NCI-H460 (cell line): ENCODE results near the gene TXNDC11. TPM values are rescaled to one million over a fixed set of nuclear protein-coding genes. Genes with fewer than 3 reads are reported as not detected.
A peak's percentile ranks its signal among the peaks of the same experiment; 100 is the strongest.
"Not testable (repeated sequence)": the region's sequence is repeated elsewhere in the genome, so short reads cannot be mapped to it uniquely, and the experiment has no call there.

Source experiments
- DNase-seq: peaks from one replicate; pipeline ENCODE4 v3.0.0-alpha.2; 2016; ENCODE audit warnings: low read depth; ENCODE audit errors: extremely low read depth
- polyA plus RNA-seq: library from polyadenylated mRNA; depleted of rRNA; stranded (reverse); fragments of >200 nt; gene quantifications from 2 replicates; pipeline ENCODE4 v1.2.3, GENCODE V29; 2014; cell fraction: nucleus; rRNA removed
- total RNA-seq: library from RNA; depleted of rRNA; stranded (reverse); fragments of >200 nt; shearing (Covaris generic); gene quantifications from 2 replicates; pipeline ENCODE4 v1.2.3, GENCODE V29; 2014; rRNA removed

Gene TXNDC11, protein sequence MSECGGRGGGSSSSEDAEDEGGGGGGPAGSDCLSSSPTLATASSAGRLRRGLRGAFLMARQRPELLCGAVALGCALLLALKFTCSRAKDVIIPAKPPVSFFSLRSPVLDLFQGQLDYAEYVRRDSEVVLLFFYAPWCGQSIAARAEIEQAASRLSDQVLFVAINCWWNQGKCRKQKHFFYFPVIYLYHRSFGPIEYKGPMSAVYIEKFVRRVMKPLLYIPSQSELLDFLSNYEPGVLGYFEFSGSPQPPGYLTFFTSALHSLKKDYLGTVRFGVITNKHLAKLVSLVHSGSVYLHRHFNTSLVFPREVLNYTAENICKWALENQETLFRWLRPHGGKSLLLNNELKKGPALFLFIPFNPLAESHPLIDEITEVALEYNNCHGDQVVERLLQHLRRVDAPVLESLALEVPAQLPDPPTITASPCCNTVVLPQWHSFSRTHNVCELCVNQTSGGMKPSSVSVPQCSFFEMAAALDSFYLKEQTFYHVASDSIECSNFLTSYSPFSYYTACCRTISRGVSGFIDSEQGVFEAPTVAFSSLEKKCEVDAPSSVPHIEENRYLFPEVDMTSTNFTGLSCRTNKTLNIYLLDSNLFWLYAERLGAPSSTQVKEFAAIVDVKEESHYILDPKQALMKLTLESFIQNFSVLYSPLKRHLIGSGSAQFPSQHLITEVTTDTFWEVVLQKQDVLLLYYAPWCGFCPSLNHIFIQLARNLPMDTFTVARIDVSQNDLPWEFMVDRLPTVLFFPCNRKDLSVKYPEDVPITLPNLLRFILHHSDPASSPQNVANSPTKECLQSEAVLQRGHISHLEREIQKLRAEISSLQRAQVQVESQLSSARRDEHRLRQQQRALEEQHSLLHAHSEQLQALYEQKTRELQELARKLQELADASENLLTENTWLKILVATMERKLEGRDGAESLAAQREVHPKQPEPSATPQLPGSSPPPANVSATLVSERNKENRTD
- total RNA-seq, result 30.2 and 32.9 TPM in 2 replicates
- 26.6 and 113 TPM in 2 replicates for polyA plus RNA-seq

DNA sequence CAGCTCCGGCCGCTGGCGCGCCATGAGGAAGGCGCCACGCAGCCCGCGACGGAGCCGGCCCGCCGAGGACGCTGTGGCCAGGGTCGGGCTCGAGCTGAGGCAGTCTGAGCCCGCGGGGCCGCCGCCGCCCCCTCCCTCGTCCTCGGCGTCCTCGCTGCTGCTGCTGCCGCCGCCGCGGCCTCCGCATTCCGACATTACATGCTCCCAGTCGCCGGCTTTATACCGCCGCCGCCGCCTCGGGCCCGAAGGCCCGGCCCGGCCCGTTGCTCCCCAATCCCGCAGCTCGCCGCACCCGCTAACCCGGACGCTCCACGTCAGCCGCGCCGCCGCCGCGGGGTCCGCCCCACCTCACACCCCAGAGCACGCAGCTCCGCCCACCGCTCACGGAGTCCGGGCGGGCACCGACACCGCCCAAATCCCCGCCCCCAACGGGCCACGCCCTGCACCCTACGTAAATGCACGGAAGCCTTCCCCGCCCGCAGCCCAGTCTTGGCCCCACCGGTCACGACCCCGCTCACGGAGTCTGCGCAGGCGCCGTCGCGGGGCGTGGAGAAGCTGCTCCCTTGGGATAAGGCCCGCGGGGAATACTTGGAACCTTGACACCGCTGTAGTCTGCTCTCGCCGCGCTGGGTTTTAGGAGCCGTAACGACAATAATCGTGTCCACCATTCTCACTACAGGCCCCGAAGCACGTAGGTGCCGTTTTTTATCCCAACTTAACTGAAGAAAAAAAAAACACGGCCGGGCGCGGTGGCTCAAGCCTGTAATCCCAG, at the start of gene TXNDC11:
TXNDC11 (minus strand) TSS at position 322 of the 772 bp plus-strand sequence; CDS start at position 195, 127 bp downstream.
- DNase-seq, result peak; percentile 98

DNA sequence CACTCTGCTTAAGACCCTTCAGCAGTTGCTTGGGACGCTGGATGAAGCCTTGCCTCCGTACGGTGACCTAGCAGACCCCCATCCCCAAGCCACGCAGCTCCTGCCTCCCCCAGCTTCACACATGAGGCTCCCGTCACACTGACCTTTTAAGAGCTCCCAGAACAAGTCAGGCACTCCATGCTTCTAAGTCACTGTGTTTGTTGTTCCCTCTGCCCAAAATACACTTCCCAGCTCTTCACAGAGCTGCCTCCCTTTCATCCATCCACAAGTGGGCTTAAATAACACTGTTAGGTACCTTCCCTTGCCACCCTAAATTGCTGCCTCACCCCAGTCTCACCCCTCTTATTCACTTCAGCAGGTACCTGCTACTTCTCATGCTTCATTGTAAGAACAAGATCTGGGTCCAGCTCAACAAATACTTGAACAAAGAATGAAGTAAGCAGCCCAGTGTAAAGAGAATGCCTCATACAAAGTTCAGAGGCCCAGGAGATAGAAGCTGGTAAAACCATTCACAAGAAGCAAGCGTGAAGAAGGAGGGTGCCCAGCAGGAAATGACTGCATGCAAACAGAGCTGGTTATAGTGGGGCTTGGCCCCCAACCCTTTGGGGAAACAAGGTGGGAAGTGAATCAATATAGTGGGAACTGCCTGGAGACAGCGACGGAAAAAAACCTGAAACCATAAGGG, 48.6 kb upstream of the TXNDC11 start:
- no peak for DNase-seq

DNA sequence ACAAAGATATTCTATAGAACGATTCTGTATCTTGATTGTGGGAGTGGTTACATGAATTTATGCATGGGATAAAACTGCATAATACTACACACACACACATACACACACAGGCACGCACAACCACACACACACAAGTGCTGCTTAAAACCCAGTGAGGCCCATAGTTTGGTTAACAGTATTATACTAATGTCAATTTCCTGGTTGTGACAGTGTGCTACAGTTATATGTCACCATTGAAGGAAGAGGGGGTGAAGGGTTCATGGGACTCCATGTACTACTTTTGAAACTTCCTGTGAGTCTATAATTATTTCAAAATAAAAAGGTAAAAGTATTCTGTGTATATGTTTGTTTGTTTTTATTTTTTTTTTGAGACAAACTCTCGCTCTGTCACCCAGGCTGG, 46.3 kb upstream of the TXNDC11 start:
- DNase-seq, result no peak

DNA sequence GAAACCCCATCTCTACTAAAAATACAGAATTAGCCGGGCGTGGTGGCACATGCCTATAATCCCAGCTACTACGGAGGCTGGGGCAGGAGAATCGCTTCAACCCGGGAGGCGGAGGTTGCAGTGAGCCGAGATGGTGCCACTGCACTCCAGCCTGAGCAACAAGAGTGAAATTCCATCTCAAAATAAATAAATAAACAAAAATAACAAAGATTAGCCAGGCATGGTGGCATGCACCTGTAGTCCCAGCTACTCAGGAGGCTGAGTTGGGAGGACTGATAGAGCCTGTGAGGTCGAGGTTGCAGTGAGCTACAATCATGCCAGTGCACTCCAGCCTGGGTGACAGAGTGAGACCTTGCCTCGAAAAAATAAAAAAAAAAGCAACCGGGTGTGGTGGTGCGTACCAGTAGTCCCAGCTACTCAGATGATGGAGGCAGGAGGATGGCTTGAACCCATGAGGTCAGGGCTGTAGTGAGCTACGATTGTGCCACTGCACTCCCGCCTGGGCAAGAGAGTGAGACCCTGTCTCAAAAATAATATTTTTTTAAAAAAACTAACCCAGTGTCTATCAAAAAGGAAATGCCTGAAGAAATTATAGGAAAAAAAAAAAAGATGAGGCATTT, 42.4 kb upstream of the TXNDC11 start:
- not testable (repeated sequence) for DNase-seq

DNA sequence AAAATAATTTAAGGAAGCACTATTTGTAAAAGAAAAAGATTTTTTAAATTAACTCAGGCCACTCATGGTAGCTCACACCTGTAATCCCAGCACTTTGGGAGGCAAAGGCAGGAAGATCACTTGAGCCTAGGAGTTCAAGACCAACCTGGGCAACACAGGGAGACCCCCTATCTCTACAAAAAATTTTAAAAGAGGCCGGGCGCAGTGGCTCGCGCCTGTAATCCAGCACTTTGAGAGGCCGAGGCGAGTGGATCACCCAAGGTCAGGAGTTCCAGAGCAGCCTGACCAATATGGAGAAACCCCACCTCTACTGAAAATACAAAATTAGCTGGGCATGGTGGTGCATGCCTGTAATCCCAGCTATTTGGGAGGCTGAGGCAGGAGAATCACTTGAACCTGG, 41.7 kb upstream of the TXNDC11 start:
- DNase-seq, result not testable (repeated sequence)

DNA sequence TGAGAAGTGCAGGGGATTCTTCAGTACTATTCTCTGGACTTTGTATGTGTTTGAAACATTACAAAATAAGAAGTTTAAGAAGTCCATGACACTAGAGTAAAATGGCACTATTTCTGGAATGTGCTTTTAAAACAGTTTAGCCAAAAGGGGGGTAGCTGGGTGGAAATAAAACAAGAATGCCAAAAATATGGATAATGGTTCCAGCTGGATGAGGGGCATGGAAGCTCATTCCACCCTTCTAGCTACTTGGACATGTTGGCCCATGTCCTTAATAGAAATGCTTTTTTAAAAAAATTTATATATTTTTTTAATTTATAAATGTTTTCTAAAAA, 41.3 kb upstream of the TXNDC11 start:
- no peak for DNase-seq

DNA sequence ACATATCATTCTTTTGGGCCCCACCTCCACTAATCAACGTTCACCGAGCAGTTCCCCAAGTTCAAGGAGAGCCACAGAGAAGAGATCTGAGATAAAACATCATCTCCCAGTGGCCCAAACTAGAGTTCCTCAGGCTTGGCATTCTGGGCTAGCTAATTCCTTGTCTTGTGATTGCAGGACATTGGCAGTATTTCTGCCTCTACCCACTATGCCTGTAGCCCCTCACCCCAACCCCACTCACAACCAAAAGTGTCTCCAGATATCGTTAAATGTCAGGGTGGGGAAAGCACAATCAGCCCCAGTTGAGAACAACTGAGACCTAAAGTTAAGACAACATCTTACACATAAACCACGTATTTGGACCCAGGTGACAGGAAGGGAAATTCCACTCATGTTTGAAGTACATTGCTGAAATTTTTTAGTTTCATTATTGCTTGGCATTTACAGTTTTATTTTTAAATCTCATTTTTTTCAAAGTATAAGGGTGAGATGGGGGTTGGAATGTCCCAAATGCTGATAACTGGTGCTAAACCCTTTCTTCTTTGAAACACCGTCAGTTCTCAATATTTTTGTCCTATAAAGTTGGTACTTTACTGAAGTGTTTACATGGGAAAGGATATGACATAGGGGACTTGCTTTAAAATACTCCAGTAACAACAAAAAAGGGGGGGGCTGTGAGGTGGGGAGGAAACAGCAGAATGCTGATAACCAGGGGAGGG, 40.8 kb upstream of the TXNDC11 start:
- DNase-seq, result no peak

DNA sequence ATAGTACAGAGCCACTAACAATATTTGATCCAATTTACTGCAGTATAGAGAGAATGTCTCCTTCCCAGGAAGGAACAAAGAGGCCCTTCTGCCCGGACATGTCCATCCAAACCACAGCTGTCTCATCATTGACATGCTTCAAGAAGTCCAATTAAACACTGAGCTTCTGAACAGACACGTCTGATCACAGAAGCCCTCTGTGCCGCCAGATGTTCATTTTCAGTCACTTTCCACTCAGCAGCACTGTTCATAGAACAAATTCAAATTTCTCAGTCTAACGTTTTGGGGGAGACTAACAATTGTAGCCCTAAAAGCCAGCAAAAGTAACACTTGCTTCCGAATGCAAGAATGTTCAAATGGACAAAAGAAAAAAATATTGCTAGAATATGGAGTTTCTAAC, 39.1 kb upstream of the TXNDC11 start:
- DNase-seq, result no peak

DNA sequence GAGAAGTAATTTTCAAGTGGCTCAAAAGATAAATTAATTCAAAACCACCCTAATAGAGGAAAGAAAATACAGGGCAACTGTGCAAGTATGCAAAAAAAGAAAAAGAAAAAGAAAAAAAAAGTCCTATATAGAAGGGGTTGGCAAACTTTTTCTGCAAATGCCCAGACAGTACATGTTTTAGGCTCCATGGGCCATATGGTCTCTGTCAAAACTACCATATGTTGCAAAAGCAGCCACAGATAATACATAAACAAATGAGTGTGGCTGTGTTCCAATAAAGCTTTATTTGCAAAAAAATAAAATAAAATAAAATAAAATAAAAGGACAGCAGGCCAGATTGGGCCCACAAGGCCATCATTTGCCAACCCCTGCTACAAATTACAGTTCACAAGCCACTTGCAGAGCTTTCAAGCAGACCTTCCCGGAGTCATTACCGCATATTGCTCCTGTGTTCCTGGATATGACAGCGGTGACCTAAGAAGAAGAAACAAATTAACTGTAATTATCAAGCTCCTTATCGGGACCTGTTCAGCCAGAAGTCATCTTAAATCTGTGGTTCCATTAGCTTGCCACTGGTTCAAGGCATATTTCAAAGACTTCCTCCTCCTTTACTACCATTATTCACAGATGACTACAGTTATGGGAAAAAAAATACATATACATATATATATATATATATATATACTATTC, 38.5 kb upstream of the TXNDC11 start:
- no peak for DNase-seq

DNA sequence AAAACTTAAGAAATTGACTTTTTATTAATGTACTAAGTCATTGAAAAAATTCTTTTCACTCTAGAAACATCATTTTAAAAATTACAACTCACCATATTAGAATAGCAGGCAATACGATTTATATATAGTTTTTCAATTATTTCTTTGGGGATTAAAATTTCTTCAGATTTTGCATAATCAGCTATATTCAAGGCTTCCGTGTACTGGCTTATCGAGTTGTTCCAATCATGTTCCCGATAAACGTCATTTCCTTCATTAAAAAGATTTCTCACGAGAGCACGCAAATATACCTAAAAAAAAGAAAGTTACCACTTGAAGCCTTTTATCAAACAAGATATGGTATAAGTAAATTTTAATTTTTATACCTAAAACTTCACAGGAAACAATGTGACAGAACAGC, 36.4 kb upstream of the TXNDC11 start:
- DNase-seq, result no peak

DNA sequence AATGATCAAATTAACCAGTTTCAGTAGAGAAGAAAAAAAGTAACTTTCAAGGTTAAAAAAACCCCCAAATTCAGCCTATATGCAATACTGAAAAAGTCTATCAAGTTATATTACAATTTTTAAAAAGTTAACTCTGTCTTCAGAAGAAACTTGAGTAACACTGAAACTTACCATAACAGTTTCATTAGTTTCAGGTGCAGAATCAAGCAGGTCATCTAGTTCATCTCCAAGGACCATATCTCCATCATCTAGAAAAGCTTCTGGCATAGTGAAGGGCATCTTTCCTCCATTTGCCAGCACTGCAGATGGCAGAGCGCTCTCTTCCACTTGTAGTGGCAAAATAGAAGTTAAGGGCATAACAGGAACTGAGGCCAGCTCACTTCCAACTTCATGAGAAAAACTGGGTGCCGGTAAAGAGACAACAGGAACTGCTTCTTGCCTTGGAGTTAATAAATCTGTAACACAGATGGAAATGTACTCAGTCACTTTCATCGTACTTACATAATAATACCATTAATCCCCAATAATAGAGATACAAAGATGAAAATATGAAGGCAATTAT, 31.5 kb upstream of the TXNDC11 start:
- DNase-seq, result no peak

DNA sequence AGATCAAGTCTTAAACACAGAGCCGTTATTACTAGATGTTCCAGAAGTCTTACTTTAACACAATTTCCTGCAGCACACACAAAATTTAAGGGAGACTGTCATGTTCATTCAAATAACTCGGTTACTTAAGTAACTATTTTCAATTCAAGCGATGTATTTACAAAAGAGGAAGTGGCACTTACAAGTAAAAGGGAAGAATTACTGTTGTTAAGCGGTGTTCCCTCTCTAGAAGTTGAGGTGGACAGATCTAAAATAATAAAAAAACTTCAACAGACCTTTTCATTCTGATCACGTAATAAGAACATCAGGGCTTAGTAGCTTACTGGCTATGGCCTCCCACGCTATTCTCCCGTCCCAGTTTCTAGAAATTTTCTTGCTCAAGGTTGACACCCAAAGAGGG, 26.2 kb upstream of the TXNDC11 start:
- no peak for DNase-seq

DNA sequence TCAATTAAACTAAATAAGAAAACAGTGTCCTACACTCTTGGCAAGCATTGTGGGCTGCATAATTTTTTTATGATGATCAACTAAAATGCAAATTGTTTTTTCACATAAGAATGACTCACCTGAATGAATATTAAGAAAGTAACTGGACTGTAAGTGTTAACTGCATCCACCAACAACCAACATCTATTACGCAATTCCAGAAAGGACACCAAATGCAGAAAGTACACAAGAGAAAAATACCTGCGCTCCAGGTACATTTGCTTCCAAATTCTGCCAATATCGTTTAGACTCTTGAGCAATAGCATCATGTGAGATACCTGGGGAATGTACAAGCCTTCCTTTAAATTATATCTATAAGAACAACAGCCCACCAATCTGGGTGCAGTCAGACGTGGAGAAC, 19.8 kb upstream of the TXNDC11 start:
- DNase-seq, result no peak

DNA sequence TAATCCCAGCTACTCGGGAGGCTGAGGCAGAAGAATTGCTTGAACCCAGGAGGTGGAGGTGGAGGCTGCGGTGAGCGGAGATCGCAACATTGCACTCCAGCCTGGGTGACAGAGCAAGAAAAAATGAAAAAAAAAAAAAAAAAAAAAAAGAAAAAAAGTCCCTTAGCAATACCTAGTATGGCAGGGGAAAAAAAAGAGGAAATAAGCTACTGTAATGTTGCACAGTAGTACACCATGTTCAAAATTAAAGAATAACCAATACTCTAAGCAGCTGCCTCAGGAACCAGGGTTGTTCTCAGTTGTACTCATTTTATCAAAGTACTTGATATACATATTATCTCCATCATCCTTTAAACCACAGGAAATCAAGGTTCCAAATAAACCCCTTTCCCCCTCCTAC, 17.3 kb upstream of the TXNDC11 start:
- no peak for DNase-seq

DNA sequence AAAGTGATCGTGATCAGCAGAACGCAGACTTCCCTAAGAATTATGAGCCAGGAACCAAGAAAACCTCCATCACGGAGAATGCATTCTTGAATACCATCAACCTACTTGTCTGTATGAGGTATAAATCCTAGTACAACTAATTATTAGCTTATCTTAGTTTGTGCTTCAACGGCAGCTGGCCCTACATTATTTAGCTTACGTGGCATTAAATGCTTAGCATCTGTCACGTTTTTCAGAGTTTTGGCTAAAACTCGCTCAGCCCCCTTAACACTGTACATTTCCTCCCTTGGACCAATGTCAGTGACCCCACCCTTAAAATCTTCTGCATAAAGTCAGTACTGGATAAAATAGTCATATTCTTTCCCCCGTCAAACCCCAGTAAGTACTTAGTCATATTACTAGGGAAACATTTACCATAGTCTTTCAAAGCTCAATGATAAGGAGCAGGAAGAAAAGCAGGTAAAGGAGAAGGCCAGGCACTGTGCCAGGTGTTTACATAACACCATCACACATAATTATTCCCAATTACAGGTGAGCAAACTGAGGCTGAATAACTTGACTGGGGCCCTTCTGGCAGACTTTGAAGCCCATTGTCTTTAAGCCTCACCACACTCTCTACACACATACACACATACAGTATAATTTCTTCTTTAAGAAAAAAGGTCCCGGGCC, 16.6 kb upstream of the TXNDC11 start:
- DNase-seq, result no peak

DNA sequence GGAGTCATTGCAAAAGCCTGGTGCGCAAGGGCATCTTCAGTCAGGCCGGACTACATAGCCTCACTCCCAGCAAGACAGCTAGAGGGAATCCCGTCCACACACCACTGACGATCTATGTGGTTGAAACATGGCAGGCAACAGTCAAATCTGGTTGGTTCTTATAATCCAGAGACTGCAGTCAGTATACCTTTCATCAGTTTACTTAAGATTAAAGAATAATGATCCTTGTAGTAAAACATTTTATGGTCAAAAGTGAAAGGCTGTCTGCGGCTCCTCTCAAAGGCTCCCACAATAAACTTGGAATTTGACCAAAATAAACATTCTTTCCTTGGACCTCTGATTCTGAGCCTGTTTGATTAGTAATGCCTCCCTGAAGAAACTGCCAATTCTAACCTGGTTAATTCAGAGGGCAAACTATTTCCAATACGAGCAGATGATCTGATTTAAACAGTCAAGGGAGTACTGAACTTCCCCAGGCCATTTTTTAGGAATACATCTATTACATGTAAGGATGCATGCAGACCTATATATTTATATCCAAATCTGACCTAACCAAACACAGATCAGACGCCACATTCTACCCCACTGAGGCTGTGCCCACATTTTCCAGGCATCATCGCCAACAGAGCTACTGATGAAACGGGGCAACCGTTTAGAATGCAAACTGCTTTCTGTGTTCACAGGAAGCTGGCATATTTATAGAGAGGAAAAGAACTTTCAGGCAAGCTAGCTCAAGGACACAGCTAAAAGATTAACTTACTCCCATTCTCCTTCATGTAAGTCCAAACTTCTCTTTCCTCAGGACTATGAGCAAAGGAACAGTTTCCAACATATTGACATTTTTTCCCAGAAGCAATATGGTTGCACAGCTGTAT, 15.3 kb upstream of the TXNDC11 start:
- DNase-seq, result no peak

DNA sequence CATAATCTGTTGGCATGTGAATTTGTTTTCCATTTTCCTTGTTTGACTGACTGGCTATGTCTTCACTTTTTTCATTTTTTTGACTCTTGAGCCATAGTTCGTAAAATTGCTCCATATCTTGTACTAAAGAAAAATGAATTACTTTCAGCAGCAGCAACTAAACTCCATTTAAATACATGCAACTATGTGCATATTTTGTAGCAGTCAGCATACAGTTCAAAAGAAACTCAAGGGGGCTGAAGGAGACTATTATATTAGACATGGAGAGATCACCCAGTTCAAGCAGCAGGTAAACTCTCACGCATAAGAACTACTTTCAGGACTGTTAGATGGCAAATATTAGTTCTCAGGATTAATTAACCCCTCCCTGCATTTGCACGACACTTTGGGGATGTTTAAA, 13.6 kb upstream of the TXNDC11 start:
- DNase-seq, result no peak
